Aorta (tissue), 5 donors: ENCODE measurements around the gene SCGB2A2. TPM values are rescaled to one million over a fixed set of nuclear protein-coding genes. Genes with fewer than 3 reads are reported as not detected.

Experiments
- ATAC-seq: fragments of 200-7000 bp; cut with Tn5 transposase; one replicate; pipeline ENCODE4 v1.9.1; 2022; ENCODE audit warnings: moderate library complexity; ENCODE audit not compliant: low FRiP score
- DNase-seq, 2 donors: peaks; one replicate each; pipeline ENCODE4 v3.0.0-alpha.2; 2020
- H3K27ac ChIP-seq, 2 donors: one replicate each; pipeline ENCODE4 v1.5.1; 2013; ENCODE audit warnings: low read length in 2 of 2, mild to moderate bottlenecking in 2 of 2, moderate library complexity in 2 of 2, control low read depth in 1 of 2, inconsistent platforms in 1 of 2, low read depth in 1 of 2
- H3K27me3 ChIP-seq, 2 donors: one replicate each; pipeline ENCODE4 v1.6.1; 2013; ENCODE audit warnings: control low read depth in 1 of 2, low read length in 1 of 2, mild to moderate bottlenecking in 1 of 2, moderate library complexity in 1 of 2; ENCODE audit not compliant: insufficient read depth in 2 of 2, control insufficient read depth in 1 of 2
- H3K36me3 ChIP-seq, 2 donors: one replicate each; pipeline ENCODE4 v1.6.1; 2013; ENCODE audit warnings: control low read depth in 1 of 2, low read length in 1 of 2, mild to moderate bottlenecking in 1 of 2; ENCODE audit not compliant: insufficient read depth in 2 of 2, control insufficient read depth in 1 of 2
- H3K4me1 ChIP-seq, 2 donors: one replicate each; pipeline ENCODE4 v1.6.1; 2013; ENCODE audit warnings: low read length in 2 of 2, control low read depth in 1 of 2, mild to moderate bottlenecking in 1 of 2, moderate library complexity in 1 of 2; ENCODE audit not compliant: insufficient read depth in 2 of 2, control insufficient read depth in 1 of 2
- H3K4me3 ChIP-seq, 2 donors: one replicate each; pipeline ENCODE4 v1.5.1; 2013; ENCODE audit warnings: low read length in 2 of 2, control low read depth in 1 of 2, mild to moderate bottlenecking in 1 of 2
- H3K9me3 ChIP-seq: one replicate; pipeline ENCODE4 v1.6.1; 2013; ENCODE audit warnings: mild to moderate bottlenecking, low read length; ENCODE audit not compliant: control insufficient read depth
- WGBS, 2 donors: extraction: QIAGEN DNeasy Blood & Tissue Kit; methylation state at CpG; one replicate each; pipeline ENCODE4 v1.1.7; 2013; 5-methylcytosine and 5-hydroxymethylcytosine counted together
- intact Hi-C, 2 donors: fragments of 100-400 bp; cut with DNase I; formaldehyde crosslinking; loops; one replicate each; pipeline versions ENCODE4 v1.14.2 to v1.15.0; 2022
- polyA plus RNA-seq, 2 donors: library from polyadenylated mRNA; stranded (reverse); fragments of 200-250 nt; gene quantifications; one replicate each; pipeline ENCODE4 v1.2.3, GENCODE V29; 2013
- total RNA-seq, 2 donors: library from RNA; stranded (reverse); fragmentation: NEBNext Ultra II Directional; extraction: Animal tissue kit (Norgen Biotek cat#: 25700); gene quantifications; one replicate each; pipeline ENCODE4 v1.2.1, GENCODE V29; 2021
- donor health status: healthy with polysubstance abuse.
- donor health status: Bipolar disorder and iron deficiency.
- donor health status: DM: no; HTN: no; CAD: no.
- donor health status: DM: no; HTN: no; CAD: no.
- donor health status: DM: yes; HTN: yes; CAD: no.

The SCGB2A2 gene
- total and polyA plus RNA-seq, 4 donors: 0.38 TPM; not detected in 3

- H3K27ac ChIP-seq: no peak overlapping the region
- H3K36me3 ChIP-seq: no peaks in the 10 kb centered on the region
- DNase-seq (no peak), ATAC-seq (no peak)
- WGBS, 2 donors: 73% methylated on average over 5 of the region's 5 CpGs
- no peak overlapping the region for H3K4me3 ChIP-seq
- no peaks in the 10 kb centered on the region for H3K4me1 ChIP-seq
- intact Hi-C loops: no loop called here
- no peaks in the 10 kb centered on the region for H3K9me3 ChIP-seq
- H3K27me3 ChIP-seq: no peaks in the 10 kb centered on the region
These were observed 3.3 kb downstream of the SCGB2A2 start for GRCh38 chr11:62273284-62273683.

- DNase-seq: no peak
- intact Hi-C loops: no loop called here
- H3K9me3 ChIP-seq: no peaks in the 10 kb centered on the region
- no peaks in the 10 kb centered on the region for H3K36me3 ChIP-seq
- H3K27ac ChIP-seq: no peak overlapping the region
- H3K27me3 ChIP-seq: no peaks in the 10 kb centered on the region
- ATAC-seq: no peak
- WGBS, 2 donors: 77 to 78% methylated on average over 7 of the region's 7 CpGs
- no peaks in the 10 kb centered on the region for H3K4me1 ChIP-seq
- no peak overlapping the region for H3K4me3 ChIP-seq
These were observed 3.9 kb downstream of the SCGB2A2 start for GRCh38 chr11:62273789-62274275.

GRCh38 chr11:62280452-62280851 lies 10.5 kb downstream of the SCGB2A2 start:
- Histone ChIP-seq H3K4me1 (no peaks in the 10 kb centered on the region), H3K36me3 (no peaks in the 10 kb centered on the region), H3K27ac (no peak overlapping the region), H3K9me3 (no peaks in the 10 kb centered on the region), H3K4me3 (no peak overlapping the region), H3K27me3 (no peaks in the 10 kb centered on the region)
- ATAC-seq: no peak
- intact Hi-C loops: no loop called here
- no peak for DNase-seq

GRCh38 chr11:62295504-62295903 lies 25.5 kb downstream of the SCGB2A2 start:
- no peak for ATAC-seq
- Histone ChIP-seq H3K27me3 (no peaks in the 10 kb centered on the region), H3K9me3 (no peaks in the 10 kb centered on the region), H3K4me3 (no peak overlapping the region), H3K36me3 (no peaks in the 10 kb centered on the region), H3K4me1 (no peaks in the 10 kb centered on the region), H3K27ac (no peak overlapping the region)
- WGBS, 2 donors: 58 to 67% methylated on average over 2 of the region's 2 CpGs
- intact Hi-C loops: no loop called here
- DNase-seq: no peak

GRCh38 chr11:62298975-62299374 lies 29.0 kb downstream of the SCGB2A2 start, which contains the start of gene SCGB1D4:
TSS of gene SCGB1D4 (minus strand) at chr11:62299075. CDS start at chr11:62299010, 65 bp downstream.
- H3K36me3 ChIP-seq: no peaks in the 10 kb centered on the region
- intact Hi-C loops: no loop called here
- H3K9me3 ChIP-seq: no peaks in the 10 kb centered on the region
- no peak within 1 kb of the TSS for H3K4me3 ChIP-seq
- H3K27me3 ChIP-seq: no peaks in the 10 kb centered on the region
- no peak within 1 kb of the TSS for H3K27ac ChIP-seq
- no peak for DNase-seq
- ATAC-seq: no peak
- no peaks in the 10 kb centered on the region for H3K4me1 ChIP-seq
- 63 to 77% methylated on average over 7 of the region's 7 CpGs for WGBS, 2 donors

GRCh38 chr11:62306227-62306626 lies 36.3 kb downstream of the SCGB2A2 start:
- ATAC-seq (no peak), DNase-seq (no peak)
- WGBS, 2 donors: 35 to 36% methylated on average over 6 of the region's 6 CpGs
- Histone ChIP-seq H3K4me3 (no peak overlapping the region), H3K4me1 (no peaks in the 10 kb centered on the region), H3K27ac (no peak overlapping the region), H3K9me3 (no peaks in the 10 kb centered on the region), H3K27me3 (no peaks in the 10 kb centered on the region), H3K36me3 (no peaks in the 10 kb centered on the region)
- intact Hi-C loops: no loop called here

- DNase-seq (no peak), ATAC-seq (no peak)
- H3K4me3 ChIP-seq: no peak overlapping the region
- H3K36me3 ChIP-seq: no peaks in the 10 kb centered on the region
- intact Hi-C loops: no loop called here
- H3K27me3 ChIP-seq: no peaks in the 10 kb centered on the region
- H3K9me3 ChIP-seq: no peaks in the 10 kb centered on the region
- no peaks in the 10 kb centered on the region for H3K4me1 ChIP-seq
- no peak overlapping the region for H3K27ac ChIP-seq
These were observed 38.0 kb downstream of the SCGB2A2 start for GRCh38 chr11:62307950-62308349.

- no peak for ATAC-seq
- Histone ChIP-seq H3K4me3 (no peak overlapping the region), H3K27me3 (no peaks in the 10 kb centered on the region), H3K9me3 (no peaks in the 10 kb centered on the region), H3K4me1 (no peaks in the 10 kb centered on the region), H3K36me3 (no peaks in the 10 kb centered on the region), H3K27ac (no peak overlapping the region)
- no peak for DNase-seq
- intact Hi-C loops: loop anchor here in 1 of 2 donors (10.0 kb wide), 1 partner anchor 515 kb away; the partner anchor contains the start of genes FEN1 and TMEM258
- WGBS, 2 donors: 53 to 57% methylated on average over 7 of the region's 7 CpGs
These were observed 40.0 kb downstream of the SCGB2A2 start for GRCh38 chr11:62309991-62310390.

GRCh38 chr11:62315431-62315830 lies 45.5 kb downstream of the SCGB2A2 start:
- H3K27me3 ChIP-seq: no peaks in the 10 kb centered on the region
- WGBS, 2 donors: 70 to 80% methylated on average over 1 of the region's 1 CpG
- no peak for DNase-seq

More at GRCh38 chr11:62315431-62315830, 45.5 kb downstream of the SCGB2A2 start:
- intact Hi-C loops: loop anchor here in 1 of 2 donors (10.0 kb wide), 1 partner anchor 521 kb away; the partner anchor contains the start of genes FEN1 and TMEM258
- H3K27ac ChIP-seq: no peak overlapping the region
- H3K4me1 ChIP-seq: no peaks in the 10 kb centered on the region
- no peaks in the 10 kb centered on the region for H3K9me3 ChIP-seq
- H3K36me3 ChIP-seq: no peaks in the 10 kb centered on the region
- no peak for ATAC-seq
- no peak overlapping the region for H3K4me3 ChIP-seq
